HG02571 (cell line): Measurements from ENCODE around the gene NENF.

Experiments used
- ATAC-seq: cut with Tn5 transposase; IDR thresholded peaks from one replicate; pipeline ENCODE4 v1.9.1; 2021; ENCODE audit warnings: mild to moderate bottlenecking, moderate library complexity; ENCODE audit not compliant: unreplicated experiment

Gene NENF

GRCh38 chr1:212430955-212431394 lies 1.7 kb upstream of the NENF start:
- no peak for ATAC-seq

- no peak for ATAC-seq
These were observed 1.1 kb upstream of the NENF start for GRCh38 chr1:212431644-212432043.

- ATAC-seq = no peak
These were observed 454 bp upstream of the NENF start for GRCh38 chr1:212432272-212432660.

GRCh38 chr1:212433577-212434462 lies 1.1 kb downstream of the NENF start:
- ATAC-seq = no peak

- ATAC-seq = no peak
These were observed 2.3 kb downstream of the NENF start for GRCh38 chr1:212434992-212435391.

- no peak for ATAC-seq
These were observed 4.6 kb downstream of the NENF start for GRCh38 chr1:212437179-212437798.

- no peak for ATAC-seq
These were observed 6.1 kb downstream of the NENF start for GRCh38 chr1:212438831-212439237.

- no peak for ATAC-seq
These were observed 7.7 kb downstream of the NENF start for GRCh38 chr1:212440419-212440818.

GRCh38 chr1:212442408-212442807 lies 9.7 kb downstream of the NENF start:
- no peak for ATAC-seq

GRCh38 chr1:212446333-212446732 lies 13.6 kb downstream of the NENF start:
- no peak for ATAC-seq

- ATAC-seq = no peak
These were observed 14.8 kb downstream of the NENF start for GRCh38 chr1:212447478-212447877.

- ATAC-seq = no peak
These were observed 17.7 kb downstream of the NENF start for GRCh38 chr1:212450331-212450881.

- no peak for ATAC-seq
These were observed 18.9 kb downstream of the NENF start for GRCh38 chr1:212451416-212452322.

- no peak for ATAC-seq
These were observed 19.8 kb downstream of the NENF start for GRCh38 chr1:212452323-212453155.

- ATAC-seq = no peak
These were observed 20.6 kb downstream of the NENF start for GRCh38 chr1:212453156-212453857.

GRCh38 chr1:212454741-212455140 lies 22.0 kb downstream of the NENF start:
- no peak for ATAC-seq

- ATAC-seq = no peak
These were observed 22.7 kb downstream of the NENF start for GRCh38 chr1:212455401-212455800.

GRCh38 chr1:212455803-212456528 lies 23.2 kb downstream of the NENF start:
- no peak for ATAC-seq
